Neural progenitor cell (in vitro differentiated cells): ENCODE results near the gene MYO16. TPM values are rescaled to one million over a fixed set of nuclear protein-coding genes. Genes with fewer than 3 reads are reported as not detected.

Experiments
- DNase-seq: peaks from one replicate; pipeline ENCODE4 v3.0.0-alpha.2; 2016; ENCODE audit warnings: low spot score
- H2AFZ ChIP-seq: fragments of 200-600 bp; sonication (generic); replicated peaks from 2 replicates; pipeline ENCODE4 v1.6.1; 2016; ENCODE audit warnings: antibody characterized with exemption
- H3F3A ChIP-seq: fragments of 200-600 bp; sonication (generic); 2 replicates; pipeline ENCODE4 v1.6.1; 2016; ENCODE audit warnings: antibody characterized with exemption, low read depth
- H3K27ac ChIP-seq: fragments of 200-600 bp; sonication (generic); 2 replicates; pipeline ENCODE4 v1.5.1; 2016; ENCODE audit warnings: mild to moderate bottlenecking
- H3K27me3 ChIP-seq: fragments of 200-600 bp; sonication (generic); 2 replicates; pipeline ENCODE4 v1.6.1; 2016; ENCODE audit warnings: mild to moderate bottlenecking, moderate library complexity
- H3K36me3 ChIP-seq: fragments of 200-600 bp; sonication (generic); 2 replicates; pipeline ENCODE4 v1.5.1; 2016
- H3K4me1 ChIP-seq: fragments of 200-600 bp; sonication (generic); 2 replicates; pipeline ENCODE4 v1.6.1; 2016; ENCODE audit warnings: mixed run types
- H3K4me2 ChIP-seq: fragments of 200-600 bp; sonication (generic); 2 replicates; pipeline ENCODE4 v1.6.1; 2016
- H3K4me3 ChIP-seq: fragments of 200-600 bp; sonication (generic); 2 replicates; pipeline ENCODE4 v1.5.1; 2016
- H3K79me2 ChIP-seq: fragments of 200-600 bp; sonication (generic); 2 replicates; pipeline ENCODE4 v1.6.1; 2016; ENCODE audit warnings: low read depth
- H3K9ac ChIP-seq: fragments of 200-600 bp; sonication (generic); 2 replicates; pipeline ENCODE4 v1.6.1; 2016
- H3K9me3 ChIP-seq: fragments of 200-600 bp; sonication (generic); 2 replicates; pipeline ENCODE4 v1.5.1; 2016; ENCODE audit warnings: low read depth
- H4K20me1 ChIP-seq: fragments of 200-600 bp; sonication (generic); 2 replicates; pipeline ENCODE4 v1.6.1; 2016; ENCODE audit warnings: low read depth
- H3K27ac Mint-ChIP-seq: 3 replicates; pipeline ENCODE4 v1.8.0; 2021; ENCODE audit warnings: mixed read lengths
- H3K27me3 Mint-ChIP-seq: 2 replicates; pipeline ENCODE4 v1.8.0; 2022; ENCODE audit warnings: low read depth, mild to moderate bottlenecking, inconsistent platforms, moderate library complexity, mixed read lengths; ENCODE audit not compliant: insufficient read depth
- H3K36me3 Mint-ChIP-seq: 3 replicates; pipeline ENCODE4 v1.8.0; 2021; ENCODE audit warnings: mixed read lengths
- H3K4me1 Mint-ChIP-seq: 3 replicates; pipeline ENCODE4 v1.8.0; 2021; ENCODE audit warnings: mixed read lengths
- H3K4me3 Mint-ChIP-seq: 3 replicates; pipeline ENCODE4 v1.8.0; 2021; ENCODE audit warnings: mild to moderate bottlenecking, moderate library complexity, mixed read lengths
- H3K9me3 Mint-ChIP-seq: 3 replicates; pipeline ENCODE4 v1.8.0; 2020; ENCODE audit warnings: mixed read lengths
- CTCF ChIP-seq: fragments of 200-600 bp; sonication (generic); IDR thresholded peaks from 2 replicates; pipeline ENCODE4 v1.5.1; 2017; ENCODE audit warnings: antibody characterized with exemption, mild to moderate bottlenecking
- EZH2 ChIP-seq: fragments of 200-600 bp; sonication (generic); IDR thresholded peaks from 2 replicates; pipeline ENCODE4 v1.6.1; 2017; ENCODE audit warnings: antibody characterized with exemption, mild to moderate bottlenecking, moderate library complexity
- EZH2phosphoT487 ChIP-seq: fragments of 200-600 bp; sonication (generic); IDR thresholded peaks from 2 replicates; pipeline ENCODE4 v1.6.1; 2017; ENCODE audit warnings: antibody characterized with exemption
- total RNA-seq: library from RNA; depleted of rRNA; stranded (reverse); fragments of >200 nt; gene quantifications from 2 replicates; pipeline ENCODE4 v1.2.3, GENCODE V29; 2015; ENCODE audit warnings: low replicate concordance

The MYO16 gene
- total RNA-seq, 1 donor from 2014 or later = 0.41 TPM

GRCh38 chr13:108681986-108682575 is 52.7 kb downstream of the MYO16 start:
- H3K36me3 Mint-ChIP-seq = no peaks in the 10 kb centered on the region
- H3K27ac Mint-ChIP-seq = no peak overlapping the region

GRCh38 chr13:108682714-108683113 is 53.3 kb downstream of the MYO16 start:
- no peak overlapping the region for H3K4me2 ChIP-seq
- H3K79me2 ChIP-seq = no peaks in the 10 kb centered on the region
- no peaks in the 10 kb centered on the region for H4K20me1 ChIP-seq
- H3K4me1 ChIP-seq = no peaks in the 10 kb centered on the region
- no peak overlapping the region for H2AFZ ChIP-seq
- H3K4me3 Mint-ChIP-seq = no peak overlapping the region
- peaks cover 2% of the 10 kb centered on the region for H3K27me3 Mint-ChIP-seq
- no peaks in the 10 kb centered on the region for H3K27me3 ChIP-seq
- H3K9ac ChIP-seq = no peak overlapping the region
- DNase-seq = no peak
- H3K36me3 ChIP-seq = no peaks in the 10 kb centered on the region
- no peak overlapping the region for H3K4me3 ChIP-seq
- H3K27ac ChIP-seq = no peak overlapping the region
- TF ChIP-seq EZH2 (no peak), CTCF (no peak), EZH2phosphoT487 (no peak)
- H3K4me1 Mint-ChIP-seq = no peaks in the 10 kb centered on the region
- peaks cover 2% of the 10 kb centered on the region for H3K9me3 Mint-ChIP-seq
- H3K27ac Mint-ChIP-seq = no peak overlapping the region
- H3K9me3 ChIP-seq = no peaks in the 10 kb centered on the region
- H3K36me3 Mint-ChIP-seq = no peaks in the 10 kb centered on the region
- no peaks in the 10 kb centered on the region for H3F3A ChIP-seq

More at GRCh38 chr13:108681986-108682575, 52.7 kb downstream of the MYO16 start:
- no peaks in the 10 kb centered on the region for H3K27me3 ChIP-seq
- Mint-ChIP-seq H3K4me3 (no peak overlapping the region), H3K27me3 (peaks cover 2% of the 10 kb centered on the region), H3K9me3 (peaks cover 2% of the 10 kb centered on the region), H3K4me1 (no peaks in the 10 kb centered on the region)
- H3K9me3 ChIP-seq = no peaks in the 10 kb centered on the region
- H3K36me3 ChIP-seq = no peaks in the 10 kb centered on the region
- no peak overlapping the region for H3K4me2 ChIP-seq
- no peak for TF ChIP-seq EZH2
- no peaks in the 10 kb centered on the region for H3K79me2 ChIP-seq
- DNase-seq = no peak
- no peak overlapping the region for H3K9ac ChIP-seq
- no peaks in the 10 kb centered on the region for H3K4me1 ChIP-seq
- H3F3A ChIP-seq = no peaks in the 10 kb centered on the region
- no peak overlapping the region for H3K4me3 ChIP-seq
- H4K20me1 ChIP-seq = no peaks in the 10 kb centered on the region
- no peak overlapping the region for H3K27ac ChIP-seq
- no peak overlapping the region for H2AFZ ChIP-seq

- no peak overlapping the region for H3K27ac Mint-ChIP-seq
- no peak overlapping the region for H3K4me2 ChIP-seq
- no peaks in the 10 kb centered on the region for H3K36me3 ChIP-seq
- peaks cover 2% of the 10 kb centered on the region for H3K27me3 Mint-ChIP-seq
- no peak overlapping the region for H3K4me3 Mint-ChIP-seq
- no peak overlapping the region for H3K4me3 ChIP-seq
- H3K36me3 Mint-ChIP-seq = no peaks in the 10 kb centered on the region
- H3K4me1 Mint-ChIP-seq = no peaks in the 10 kb centered on the region
- no peaks in the 10 kb centered on the region for H3K9me3 ChIP-seq
- no peak overlapping the region for H2AFZ ChIP-seq
- H3K27ac ChIP-seq = no peak overlapping the region
- no peaks in the 10 kb centered on the region for H3K27me3 ChIP-seq
- H4K20me1 ChIP-seq = no peaks in the 10 kb centered on the region
- no peaks in the 10 kb centered on the region for H3F3A ChIP-seq
- no peaks in the 10 kb centered on the region for H3K4me1 ChIP-seq
- H3K79me2 ChIP-seq = no peaks in the 10 kb centered on the region
- no peak overlapping the region for H3K9ac ChIP-seq
- no peak for DNase-seq
- H3K9me3 Mint-ChIP-seq = peaks cover 2% of the 10 kb centered on the region
- no peak for TF ChIP-seq CTCF
- no peak for TF ChIP-seq EZH2
- no peak for TF ChIP-seq EZH2phosphoT487
Measured at GRCh38 chr13:108686027-108686426, 56.6 kb downstream of the MYO16 start.

- Histone ChIP-seq H3K79me2 (no peaks in the 10 kb centered on the region), H3K9me3 (no peaks in the 10 kb centered on the region), H4K20me1 (no peaks in the 10 kb centered on the region), H3K36me3 (no peaks in the 10 kb centered on the region), H3F3A (no peaks in the 10 kb centered on the region), H2AFZ (no peak overlapping the region), H3K27me3 (no peaks in the 10 kb centered on the region), H3K9ac (no peak overlapping the region), H3K27ac (no peak overlapping the region), H3K4me2 (no peak overlapping the region), H3K4me1 (no peaks in the 10 kb centered on the region), H3K4me3 (no peak overlapping the region)
- Mint-ChIP-seq H3K4me1 (no peaks in the 10 kb centered on the region), H3K27ac (no peak overlapping the region), H3K9me3 (no peaks in the 10 kb centered on the region), H3K27me3 (no peaks in the 10 kb centered on the region), H3K36me3 (no peaks in the 10 kb centered on the region), H3K4me3 (no peak overlapping the region)
- no peak for DNase-seq
- TF ChIP-seq EZH2 = no peak
- TF ChIP-seq CTCF = no peak
Measured at GRCh38 chr13:108690726-108691125, 61.3 kb downstream of the MYO16 start.
